Liver (tissue), 9 donors: ENCODE measurements around the gene PRMT3. TPM values are rescaled to one million over a fixed set of nuclear protein-coding genes. Genes with fewer than 3 reads are reported as not detected.

Experiments
- DNase-seq: peaks from one replicate; pipeline ENCODE4 v3.0.0-alpha.2; 2017; ENCODE audit warnings: low spot score
- H3K27ac ChIP-seq, 2 donors: one replicate each; pipeline ENCODE4 v1.7.0; 2013; ENCODE audit warnings: inconsistent platforms in 2 of 2, low read length in 2 of 2, control low read depth in 1 of 2, low read depth in 1 of 2, mild to moderate bottlenecking in 1 of 2
- H3K27me3 ChIP-seq, 4 donors: one replicate each; pipeline versions ENCODE4 v1.6.1 to v1.7.0; 2013; ENCODE audit warnings: low read length in 3 of 4, inconsistent platforms in 1 of 4, mild to moderate bottlenecking in 1 of 4, moderate library complexity in 1 of 4; ENCODE audit not compliant: control insufficient read depth in 4 of 4, insufficient read depth in 4 of 4
- H3K36me3 ChIP-seq, 4 donors: one replicate each; pipeline versions ENCODE4 v1.6.1 to v1.7.0; 2013; ENCODE audit warnings: low read length in 3 of 4, mild to moderate bottlenecking in 3 of 4, low read depth in 1 of 4, moderate library complexity in 1 of 4; ENCODE audit not compliant: control insufficient read depth in 4 of 4, insufficient read depth in 3 of 4
- H3K4me1 ChIP-seq, 4 donors: one replicate each; pipeline versions ENCODE4 v1.6.1 to v1.7.0; 2013; ENCODE audit warnings: low read length in 3 of 4, mild to moderate bottlenecking in 3 of 4, moderate library complexity in 1 of 4; ENCODE audit not compliant: control insufficient read depth in 4 of 4, insufficient read depth in 4 of 4
- H3K4me3 ChIP-seq, 3 donors: one replicate each; pipeline versions ENCODE4 v1.6.1 to v1.7.0; 2013; ENCODE audit warnings: low read length in 3 of 3, control low read depth in 1 of 3, low read depth in 1 of 3, mild to moderate bottlenecking in 1 of 3
- H3K9ac ChIP-seq, 2 donors: one replicate each; pipeline ENCODE4 v1.7.0; 2013; ENCODE audit warnings: low read length in 2 of 2, mild to moderate bottlenecking in 2 of 2, moderate library complexity in 2 of 2, control low read depth in 1 of 2, low read depth in 1 of 2
- H3K9me3 ChIP-seq, 4 donors: one replicate each; pipeline versions ENCODE4 v1.6.1 to v1.7.0; 2013; ENCODE audit warnings: low read length in 3 of 4; ENCODE audit not compliant: control insufficient read depth in 4 of 4
- EGR1 ChIP-seq, 2 donors: IDR thresholded peaks; 2 replicates each; pipeline ENCODE4 v1.6.1; 2016 to 2018; ENCODE audit warnings: antibody characterized with exemption in 2 of 2, low read depth in 2 of 2
- FOXA2 ChIP-seq: IDR thresholded peaks from 2 replicates; pipeline ENCODE4 v1.6.1; 2016; ENCODE audit warnings: antibody characterized with exemption
- HNF4A ChIP-seq, 2 donors: conservative IDR thresholded peaks; 2 replicates each; pipeline ENCODE4 v1.6.1; 2016; ENCODE audit warnings: antibody characterized with exemption in 2 of 2, mild to moderate bottlenecking in 2 of 2
- HNF4G ChIP-seq: IDR thresholded peaks from 2 replicates; pipeline ENCODE4 v1.6.1; 2016; ENCODE audit warnings: antibody characterized with exemption
- NR2F2 ChIP-seq: IDR thresholded peaks from 2 replicates; pipeline ENCODE4 v1.6.1; 2016; ENCODE audit warnings: antibody characterized with exemption
- RAD21 ChIP-seq, 2 donors: IDR thresholded peaks; 2 replicates each; pipeline ENCODE4 v1.6.1; 2016; ENCODE audit warnings: antibody characterized with exemption in 2 of 2, mild to moderate bottlenecking in 2 of 2
- RXRA ChIP-seq, 2 donors: IDR thresholded peaks; 2 replicates each; pipeline ENCODE4 v1.6.1; 2017 to 2018; ENCODE audit warnings: antibody characterized with exemption in 2 of 2, mild to moderate bottlenecking in 1 of 2
- TAF1 ChIP-seq: conservative IDR thresholded peaks from 2 replicates; pipeline ENCODE4 v1.6.1; 2016; ENCODE audit warnings: antibody characterized with exemption, mild to moderate bottlenecking
- YY1 ChIP-seq: IDR thresholded peaks from 2 replicates; pipeline ENCODE4 v1.6.1; 2016; ENCODE audit warnings: antibody characterized with exemption, mild to moderate bottlenecking
- WGBS: extraction: QIAGEN DNeasy Blood & Tissue Kit; methylation state at CpG from one replicate; pipeline ENCODE4 v1.1.7; 2013; 5-methylcytosine and 5-hydroxymethylcytosine counted together
- polyA plus RNA-seq, 2 donors: library from polyadenylated mRNA; stranded (reverse) in 1 of 2; unstranded in 1 of 2; fragments of 200-250 nt in 1 of 2; fragments of >200 nt in 1 of 2; fragmentation: Nextera tagmentation in 1 of 2; extraction: Ambion mirVana in 1 of 2; gene quantifications; one replicate each; pipeline versions ENCODE4 v1.2.1 to v1.2.3, GENCODE V29; 2013 to 2015
- total RNA-seq, 2 donors: library from RNA; depleted of rRNA; stranded (reverse); fragments of >200 nt; gene quantifications; one replicate each; pipeline ENCODE4 v1.2.3, GENCODE V29; 2014
- TF ChIP-seq, protein P1 (sequence below): IDR thresholded peaks from 2 replicates; pipeline ENCODE4 v1.6.1; 2016; ENCODE audit warnings: antibody characterized with exemption, mild to moderate bottlenecking
- TF ChIP-seq, protein P2 (sequence below): fragments of 150-350 bp; IDR thresholded peaks from 2 replicates; pipeline ENCODE4 v1.5.1; 2017; ENCODE audit warnings: improper control_type of control experiment, low read depth, low read length; ENCODE audit not compliant: missing input control
- TF ChIP-seq, protein P3 (sequence below): IDR thresholded peaks from 2 replicates; pipeline ENCODE4 v1.6.1; 2016; ENCODE audit warnings: antibody characterized with exemption
- donor health status: healthy.
- donor health status: healthy.
- donor health status: healthy.
- donor health status: healthy.
- donor health status: healthy.

PRMT3 gene
- total and polyA plus RNA-seq, 4 donors = 3.5 to 15.8 (median 7.8) TPM

GRCh38 chr11:20351751-20352262 is 35.7 kb upstream of the PRMT3 start:
- no peak overlapping the region for H3K27ac ChIP-seq
- TF ChIP-seq, protein P1, sequence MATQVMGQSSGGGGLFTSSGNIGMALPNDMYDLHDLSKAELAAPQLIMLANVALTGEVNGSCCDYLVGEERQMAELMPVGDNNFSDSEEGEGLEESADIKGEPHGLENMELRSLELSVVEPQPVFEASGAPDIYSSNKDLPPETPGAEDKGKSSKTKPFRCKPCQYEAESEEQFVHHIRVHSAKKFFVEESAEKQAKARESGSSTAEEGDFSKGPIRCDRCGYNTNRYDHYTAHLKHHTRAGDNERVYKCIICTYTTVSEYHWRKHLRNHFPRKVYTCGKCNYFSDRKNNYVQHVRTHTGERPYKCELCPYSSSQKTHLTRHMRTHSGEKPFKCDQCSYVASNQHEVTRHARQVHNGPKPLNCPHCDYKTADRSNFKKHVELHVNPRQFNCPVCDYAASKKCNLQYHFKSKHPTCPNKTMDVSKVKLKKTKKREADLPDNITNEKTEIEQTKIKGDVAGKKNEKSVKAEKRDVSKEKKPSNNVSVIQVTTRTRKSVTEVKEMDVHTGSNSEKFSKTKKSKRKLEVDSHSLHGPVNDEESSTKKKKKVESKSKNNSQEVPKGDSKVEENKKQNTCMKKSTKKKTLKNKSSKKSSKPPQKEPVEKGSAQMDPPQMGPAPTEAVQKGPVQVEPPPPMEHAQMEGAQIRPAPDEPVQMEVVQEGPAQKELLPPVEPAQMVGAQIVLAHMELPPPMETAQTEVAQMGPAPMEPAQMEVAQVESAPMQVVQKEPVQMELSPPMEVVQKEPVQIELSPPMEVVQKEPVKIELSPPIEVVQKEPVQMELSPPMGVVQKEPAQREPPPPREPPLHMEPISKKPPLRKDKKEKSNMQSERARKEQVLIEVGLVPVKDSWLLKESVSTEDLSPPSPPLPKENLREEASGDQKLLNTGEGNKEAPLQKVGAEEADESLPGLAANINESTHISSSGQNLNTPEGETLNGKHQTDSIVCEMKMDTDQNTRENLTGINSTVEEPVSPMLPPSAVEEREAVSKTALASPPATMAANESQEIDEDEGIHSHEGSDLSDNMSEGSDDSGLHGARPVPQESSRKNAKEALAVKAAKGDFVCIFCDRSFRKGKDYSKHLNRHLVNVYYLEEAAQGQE = no peak
- TF ChIP-seq EGR1 (IDR thresholded peaks at IDR 0.05; ENCODE audit: low read depth in 2 of 2) = no peak
- H3K9me3 ChIP-seq = no peaks in the 10 kb centered on the region
- no peak overlapping the region for H3K4me3 ChIP-seq
- H3K4me1 ChIP-seq = peaks cover 0 to 15% (median 8%) of the 10 kb centered on the region in 4 donors
- H3K27me3 ChIP-seq = no peaks in the 10 kb centered on the region
- no peaks in the 10 kb centered on the region for H3K36me3 ChIP-seq
- H3K9ac ChIP-seq = no peak overlapping the region
- no peak for DNase-seq
- 84% methylated on average over 2 of the region's 2 CpGs for WGBS

GRCh38 chr11:20353829-20354434 is 33.6 kb upstream of the PRMT3 start:
- H3K9ac ChIP-seq = no peak overlapping the region
- peaks cover 0 to 22% (median 13%) of the 10 kb centered on the region in 4 donors for H3K4me1 ChIP-seq
- TF ChIP-seq, protein P2, sequence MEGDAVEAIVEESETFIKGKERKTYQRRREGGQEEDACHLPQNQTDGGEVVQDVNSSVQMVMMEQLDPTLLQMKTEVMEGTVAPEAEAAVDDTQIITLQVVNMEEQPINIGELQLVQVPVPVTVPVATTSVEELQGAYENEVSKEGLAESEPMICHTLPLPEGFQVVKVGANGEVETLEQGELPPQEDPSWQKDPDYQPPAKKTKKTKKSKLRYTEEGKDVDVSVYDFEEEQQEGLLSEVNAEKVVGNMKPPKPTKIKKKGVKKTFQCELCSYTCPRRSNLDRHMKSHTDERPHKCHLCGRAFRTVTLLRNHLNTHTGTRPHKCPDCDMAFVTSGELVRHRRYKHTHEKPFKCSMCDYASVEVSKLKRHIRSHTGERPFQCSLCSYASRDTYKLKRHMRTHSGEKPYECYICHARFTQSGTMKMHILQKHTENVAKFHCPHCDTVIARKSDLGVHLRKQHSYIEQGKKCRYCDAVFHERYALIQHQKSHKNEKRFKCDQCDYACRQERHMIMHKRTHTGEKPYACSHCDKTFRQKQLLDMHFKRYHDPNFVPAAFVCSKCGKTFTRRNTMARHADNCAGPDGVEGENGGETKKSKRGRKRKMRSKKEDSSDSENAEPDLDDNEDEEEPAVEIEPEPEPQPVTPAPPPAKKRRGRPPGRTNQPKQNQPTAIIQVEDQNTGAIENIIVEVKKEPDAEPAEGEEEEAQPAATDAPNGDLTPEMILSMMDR = peak; percentile 83
- no peak for TF ChIP-seq HNF4A (conservative IDR thresholded peaks at IDR 0.05)
- TF ChIP-seq HNF4G = no peak
- TF ChIP-seq RAD21 (IDR thresholded peaks at IDR 0.05) = peak; percentile 83 to 86
- no peaks in the 10 kb centered on the region for H3K9me3 ChIP-seq
- 6% methylated on average over 6 of the region's 6 CpGs for WGBS
- H3K27ac ChIP-seq = no peak overlapping the region
- no peaks in the 10 kb centered on the region for H3K27me3 ChIP-seq
- DNase-seq = no peak
- H3K4me3 ChIP-seq = no peak overlapping the region
- H3K36me3 ChIP-seq = no peaks in the 10 kb centered on the region

DNA sequence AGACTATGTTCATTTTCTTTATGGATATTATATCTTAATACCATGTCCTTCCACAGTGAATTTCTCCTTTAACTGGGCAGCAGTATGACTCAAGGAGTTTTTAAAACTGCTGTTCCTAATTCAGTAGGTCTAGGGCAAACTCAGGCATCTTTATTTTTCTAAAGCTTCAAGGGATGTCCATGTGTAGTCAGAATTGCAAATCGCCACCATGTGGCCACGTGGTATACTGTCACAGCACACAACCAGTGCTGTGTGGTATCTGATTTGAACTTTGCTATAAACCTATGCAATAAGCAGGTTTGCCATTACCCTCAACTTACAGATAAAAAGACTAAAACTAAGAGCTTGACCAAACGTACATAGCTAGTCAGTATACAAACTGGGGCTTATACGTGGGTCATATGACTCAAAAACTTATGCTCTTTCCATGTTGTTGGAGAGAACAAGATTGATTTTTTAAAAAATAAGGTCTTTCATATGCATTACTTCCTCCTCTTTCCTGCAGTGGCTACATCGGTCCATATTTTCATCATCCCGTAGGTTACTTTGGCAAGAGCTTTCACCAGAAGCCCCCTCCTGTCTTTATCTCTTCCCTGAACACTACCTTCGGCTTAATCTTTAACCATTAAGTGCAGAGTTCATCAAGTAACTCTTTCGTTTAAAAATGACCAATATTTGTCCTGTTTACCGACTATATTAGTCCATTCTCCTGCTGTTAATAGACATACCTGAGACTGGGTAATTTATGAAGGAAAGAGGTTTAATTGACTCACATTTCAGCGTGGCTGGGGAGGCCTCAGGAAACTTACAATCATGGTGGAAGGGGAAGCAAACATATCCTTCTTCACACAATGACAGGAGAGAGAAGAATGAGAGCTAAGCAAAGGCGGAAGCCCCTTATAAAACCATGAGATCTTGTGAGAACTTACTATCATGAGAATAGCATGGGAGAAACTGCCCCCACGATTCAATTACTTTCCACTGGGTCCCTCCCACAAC is 32.0 kb upstream of the PRMT3 start:
- H3K4me3 ChIP-seq = peak overlapping the region in 2 of 3 donors; percentile 7 to 44
- H3K27me3 ChIP-seq = no peaks in the 10 kb centered on the region
- no peaks in the 10 kb centered on the region for H3K36me3 ChIP-seq
- no peaks in the 10 kb centered on the region for H3K9me3 ChIP-seq
- WGBS = 30% methylated on average over 12 of the region's 12 CpGs
- H3K4me1 ChIP-seq = peaks cover 0 to 24% (median 13%) of the 10 kb centered on the region in 4 donors
- H3K27ac ChIP-seq = peak overlapping the region in 1 of 2 donors; percentile 52
- DNase-seq = no peak
- no peak overlapping the region for H3K9ac ChIP-seq
- peak; percentile 50 to 72 for TF ChIP-seq RAD21 (IDR thresholded peaks at IDR 0.05)
- peak; percentile 32 for TF ChIP-seq YY1
- TF ChIP-seq NR2F2 = no peak
- TF ChIP-seq RXRA (IDR thresholded peaks at IDR 0.05) = no peak
- peak; percentile 19 for TF ChIP-seq HNF4G
- TF ChIP-seq, protein P3, sequence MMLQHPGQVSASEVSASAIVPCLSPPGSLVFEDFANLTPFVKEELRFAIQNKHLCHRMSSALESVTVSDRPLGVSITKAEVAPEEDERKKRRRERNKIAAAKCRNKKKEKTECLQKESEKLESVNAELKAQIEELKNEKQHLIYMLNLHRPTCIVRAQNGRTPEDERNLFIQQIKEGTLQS = no peak
- TF ChIP-seq FOXA2 = no peak
- TF ChIP-seq HNF4A (conservative IDR thresholded peaks at IDR 0.05) = peak; percentile 55 to 75
- TF ChIP-seq TAF1 = no peak
- TF ChIP-seq, protein P1 = no peak
